NCI-H446 treated with DMSO at 0.1 percent for 48 hours (cell line): ENCODE data around the gene ZNF609.

Source experiments
- DNase-seq: peaks from one replicate; lab custom pipeline; 2025; lab: John Stamatoyannopoulos, UW

The ZNF609 gene

GRCh38 chr15:64536244-64536836, 76.0 kb downstream of the ZNF609 start:
- no peak for DNase-seq

GRCh38 chr15:64542091-64542490, 81.7 kb downstream of the ZNF609 start:
- no peak for DNase-seq

DNA sequence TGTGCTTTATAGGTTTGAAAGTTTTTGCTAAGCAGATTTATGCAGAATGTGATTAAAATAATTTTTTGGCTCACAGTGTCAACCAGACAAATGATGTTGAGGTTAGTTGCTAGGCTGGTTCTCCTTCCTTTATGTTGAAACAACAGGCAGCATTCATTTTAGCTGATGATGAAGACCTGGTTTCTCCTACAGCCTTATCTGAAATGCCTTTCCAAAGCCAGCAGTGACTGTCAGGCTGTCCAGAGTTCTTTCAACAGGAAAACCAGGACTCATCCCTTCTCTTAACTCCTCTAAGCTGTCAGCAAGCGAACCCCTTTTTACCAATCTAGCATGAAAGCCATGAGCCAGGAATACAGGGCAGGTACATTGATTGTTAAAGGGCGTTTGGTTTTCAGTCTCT, 84.1 kb downstream of the ZNF609 start:
- no peak for DNase-seq

- no peak for DNase-seq
These were observed 86.9 kb downstream of the ZNF609 start for GRCh38 chr15:64547275-64547674.

DNA sequence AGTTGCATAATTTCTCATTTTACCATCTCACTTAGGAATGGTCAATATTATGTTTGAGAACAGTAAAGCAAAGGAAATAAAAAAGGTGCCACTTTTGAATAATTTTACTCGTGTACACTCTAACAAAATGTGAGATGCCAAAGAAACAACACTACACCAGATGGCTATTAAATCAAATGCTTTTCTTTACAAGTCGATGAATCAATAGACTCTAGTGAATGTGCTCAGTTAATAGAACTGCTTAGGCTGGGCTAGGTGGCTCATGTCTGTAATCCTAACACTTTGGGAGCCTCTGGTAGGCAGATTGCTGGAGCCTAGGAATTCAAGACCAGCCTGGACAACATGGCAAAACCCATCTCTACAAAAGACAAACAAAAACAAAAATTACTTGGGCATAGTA, 87.9 kb downstream of the ZNF609 start:
- no peak for DNase-seq

DNA sequence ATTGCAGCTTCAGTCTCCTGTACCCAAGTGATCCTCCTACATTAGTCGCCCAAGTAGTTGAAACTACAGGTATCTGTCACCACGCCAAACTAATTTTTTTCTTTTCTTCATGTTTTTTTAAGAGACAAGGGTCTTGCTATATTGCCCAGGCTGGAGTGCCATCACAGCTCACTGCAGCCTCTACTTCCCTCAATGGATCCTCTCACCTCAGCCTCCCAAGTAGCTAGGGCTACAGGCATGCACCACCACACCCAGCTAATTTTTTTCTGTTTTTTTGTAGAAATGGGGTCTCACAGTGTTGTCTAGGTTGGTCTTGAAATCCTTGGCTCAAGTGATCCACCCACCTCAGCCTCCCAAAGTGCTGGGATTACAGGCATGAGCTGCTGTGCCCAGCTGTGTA, 89.5 kb downstream of the ZNF609 start:
- no peak for DNase-seq

DNA sequence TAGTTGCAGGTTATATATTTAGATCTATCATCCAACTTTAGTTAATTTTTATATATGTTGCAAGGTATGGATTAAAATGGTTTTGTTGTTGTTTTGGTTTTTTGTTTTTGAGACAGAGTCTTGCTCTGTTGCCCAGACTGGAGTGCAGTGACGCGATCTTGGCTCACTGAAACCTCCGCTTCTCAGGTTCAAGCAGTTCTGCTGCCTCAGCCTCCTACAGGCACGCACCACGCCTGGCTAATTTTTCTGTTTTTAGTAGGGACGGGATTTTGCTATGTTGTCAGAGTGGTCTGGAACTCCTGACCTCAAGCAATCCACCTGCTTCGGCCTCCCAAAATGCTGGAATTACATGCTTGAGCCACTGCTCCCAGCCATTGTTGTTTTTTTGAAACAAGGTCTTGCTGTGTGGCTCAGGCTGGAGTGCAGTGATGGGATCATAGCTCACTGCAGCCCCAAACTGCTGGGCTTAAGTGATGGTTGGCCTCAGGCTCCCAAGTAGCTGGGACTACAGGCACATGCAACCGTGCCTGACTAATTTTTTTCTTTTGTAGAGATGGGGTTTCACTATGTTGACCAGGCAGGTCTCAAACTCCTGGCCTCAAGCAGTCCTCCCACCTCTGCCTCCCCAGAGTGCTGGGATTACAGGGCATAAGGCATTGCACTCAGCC, 92.0 kb downstream of the ZNF609 start:
- DNase-seq, result no peak

GRCh38 chr15:64558460-64559179, 98.2 kb downstream of the ZNF609 start:
- DNase-seq, result no peak

DNA sequence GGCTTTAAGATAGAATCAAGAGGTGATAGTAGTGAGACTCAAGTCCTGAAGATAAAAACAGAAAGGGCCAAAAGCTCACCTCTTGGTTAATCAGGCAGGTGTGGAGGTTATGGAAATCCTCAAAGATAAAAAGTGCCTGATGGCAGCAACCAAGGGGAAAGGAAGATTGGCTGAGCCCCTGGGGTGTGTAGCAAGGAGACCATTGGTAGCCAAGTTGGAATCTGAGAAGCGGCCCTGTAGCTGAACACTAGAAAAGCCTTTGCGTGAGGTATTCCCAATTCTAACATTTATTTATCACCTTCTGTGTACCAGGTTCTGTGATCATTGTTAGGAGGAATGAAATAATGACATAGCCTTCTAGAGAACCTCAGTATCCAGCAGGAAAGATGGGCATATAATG, 98.9 kb downstream of the ZNF609 start:
- no peak for DNase-seq

DNA sequence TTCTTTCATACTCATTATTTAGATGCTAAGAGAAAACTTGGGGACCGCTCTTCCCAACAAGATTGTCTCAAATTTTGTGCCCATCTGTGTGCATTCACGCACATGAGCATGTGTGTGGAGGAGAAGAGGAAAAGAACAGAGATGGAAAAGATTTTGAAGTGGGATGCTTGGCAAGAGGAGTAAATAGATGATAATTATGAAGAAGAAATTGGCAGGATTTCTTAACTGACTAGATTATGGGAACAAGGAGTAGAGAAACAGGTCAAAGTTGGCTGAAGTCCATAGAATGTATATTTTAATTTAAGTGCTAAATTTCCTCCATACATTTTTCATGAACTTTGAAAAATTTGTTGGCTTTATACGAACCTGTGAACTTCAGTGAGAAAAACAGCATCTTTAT, 100.1 kb downstream of the ZNF609 start:
- DNase-seq, result no peak

- DNase-seq, result no peak
These were observed 100.6 kb downstream of the ZNF609 start for GRCh38 chr15:64560998-64561397.

DNA sequence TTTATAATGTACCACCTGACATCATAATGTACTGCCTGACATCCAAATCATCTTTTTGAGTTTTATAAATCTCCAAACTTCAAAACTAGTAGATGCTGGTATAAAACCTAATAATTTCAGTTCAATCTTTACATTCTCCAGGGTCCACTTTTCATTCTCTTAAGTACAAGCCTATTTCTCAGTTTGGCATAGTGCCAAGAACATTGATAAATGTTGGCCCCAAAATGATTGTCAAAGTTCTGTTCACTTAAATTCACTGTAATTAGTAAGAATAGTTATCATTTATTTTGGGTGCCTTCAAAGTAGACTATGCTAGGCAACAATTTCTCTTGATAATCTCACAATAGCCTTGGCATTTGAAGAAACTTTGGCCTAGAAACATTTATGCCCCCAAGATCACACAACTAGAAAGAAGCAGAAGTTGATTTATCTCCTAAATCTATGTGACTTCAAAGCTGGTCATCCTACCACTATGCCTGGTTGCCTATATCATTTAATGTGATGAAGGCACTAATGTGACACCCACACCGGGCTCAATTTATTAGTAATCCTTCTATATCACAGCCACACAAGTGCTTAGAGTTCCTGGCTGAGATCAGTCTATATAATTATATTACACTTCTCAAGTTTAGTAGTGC, 101.7 kb downstream of the ZNF609 start:
- no peak for DNase-seq

DNA sequence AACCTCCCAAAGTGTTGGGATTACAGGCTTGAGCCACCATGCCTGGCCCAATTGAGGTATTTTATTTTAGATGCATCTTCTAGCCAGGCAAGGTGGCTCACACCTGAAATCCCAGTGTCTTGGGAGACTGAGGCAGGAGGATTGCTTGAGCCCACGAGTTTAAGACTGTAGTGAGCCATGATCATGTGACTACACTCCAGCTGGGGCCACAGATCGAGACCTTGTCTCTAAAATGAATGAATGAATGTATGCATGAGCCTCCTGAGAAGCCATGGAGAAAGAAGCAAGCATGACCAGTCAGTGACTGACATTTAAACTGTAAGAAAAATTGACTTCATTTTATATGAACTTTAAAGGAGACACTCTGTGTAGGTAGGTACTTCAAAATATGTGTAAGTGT, 105.7 kb downstream of the ZNF609 start:
- no peak for DNase-seq

DNA sequence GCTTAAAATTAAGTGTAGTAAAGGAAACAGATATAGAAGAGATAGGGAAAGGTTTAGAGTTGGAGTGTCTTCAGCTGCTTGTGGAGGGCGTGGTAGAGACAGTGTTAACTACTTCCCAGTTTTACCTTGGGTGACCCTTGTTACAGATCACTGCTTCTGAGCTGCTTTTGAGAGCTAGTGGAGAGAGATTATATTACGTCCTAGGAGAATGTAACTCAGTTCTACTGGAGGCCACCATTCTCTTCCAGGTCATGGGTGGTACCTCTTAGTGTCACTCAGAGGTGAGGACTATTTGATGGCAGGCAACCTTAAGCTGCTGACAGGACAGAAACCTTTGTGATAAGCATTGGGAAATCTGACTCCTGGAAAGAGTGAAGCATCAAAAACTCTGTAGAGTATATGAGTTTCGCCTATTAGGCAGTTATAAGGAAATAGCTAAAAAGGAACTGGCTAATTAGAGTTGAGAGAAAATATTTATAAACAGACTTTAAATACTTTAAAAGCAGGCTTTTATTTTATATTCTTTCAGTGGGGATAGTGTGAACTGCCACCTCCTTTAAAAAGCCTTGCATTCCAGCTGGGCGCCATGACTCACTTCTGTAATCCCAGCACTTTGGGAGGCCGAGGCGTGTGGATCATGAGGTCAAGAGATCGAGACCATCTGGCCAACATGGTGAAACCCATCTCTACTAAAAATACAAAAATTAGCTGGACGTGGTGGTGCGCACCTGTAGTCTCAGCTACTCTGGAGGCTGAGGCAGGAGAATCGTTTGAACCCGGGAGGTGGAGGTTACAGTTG, 106.5 kb downstream of the ZNF609 start:
- no peak for DNase-seq

DNA sequence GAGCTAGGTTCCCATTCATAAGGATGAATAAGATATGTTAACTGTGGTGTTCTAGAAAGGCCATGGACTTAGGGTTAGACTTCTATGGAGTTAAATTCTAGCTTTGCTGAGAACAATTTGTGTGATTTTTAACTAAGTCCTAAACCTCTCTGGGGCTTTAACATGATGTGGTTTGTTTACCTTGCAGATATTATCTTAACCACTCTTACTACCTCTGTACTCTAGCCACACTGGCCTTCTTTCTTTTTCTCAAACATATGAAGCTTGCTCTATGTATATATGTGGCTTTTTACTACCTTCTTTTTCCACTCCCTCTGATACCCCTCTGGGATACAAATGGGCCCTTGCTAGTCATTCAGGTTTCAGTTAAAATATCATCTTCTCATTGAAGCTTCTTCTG, 108.4 kb downstream of the ZNF609 start:
- no peak for DNase-seq

GRCh38 chr15:64571857-64572291, 111.5 kb downstream of the ZNF609 start:
- no peak for DNase-seq

DNA sequence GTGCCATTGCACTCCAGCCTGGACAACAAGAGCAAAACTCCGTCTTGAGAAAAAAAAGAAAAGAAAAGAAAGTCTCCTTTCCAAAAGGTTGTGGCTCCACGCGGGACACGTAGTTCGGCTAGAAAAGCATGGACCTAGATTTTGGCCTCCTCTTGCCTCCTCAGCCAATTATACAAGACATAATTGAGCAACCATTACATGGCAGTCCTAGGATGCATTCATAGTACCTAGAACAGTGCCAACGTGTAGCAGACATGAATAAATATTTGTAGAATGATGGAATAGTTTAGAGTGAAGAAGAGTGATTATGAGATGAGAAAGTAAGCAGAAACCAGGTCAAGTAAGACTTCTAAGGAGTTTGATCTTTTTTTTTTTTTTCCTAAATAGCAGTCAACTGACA, 112.5 kb downstream of the ZNF609 start:
- DNase-seq, result no peak

DNA sequence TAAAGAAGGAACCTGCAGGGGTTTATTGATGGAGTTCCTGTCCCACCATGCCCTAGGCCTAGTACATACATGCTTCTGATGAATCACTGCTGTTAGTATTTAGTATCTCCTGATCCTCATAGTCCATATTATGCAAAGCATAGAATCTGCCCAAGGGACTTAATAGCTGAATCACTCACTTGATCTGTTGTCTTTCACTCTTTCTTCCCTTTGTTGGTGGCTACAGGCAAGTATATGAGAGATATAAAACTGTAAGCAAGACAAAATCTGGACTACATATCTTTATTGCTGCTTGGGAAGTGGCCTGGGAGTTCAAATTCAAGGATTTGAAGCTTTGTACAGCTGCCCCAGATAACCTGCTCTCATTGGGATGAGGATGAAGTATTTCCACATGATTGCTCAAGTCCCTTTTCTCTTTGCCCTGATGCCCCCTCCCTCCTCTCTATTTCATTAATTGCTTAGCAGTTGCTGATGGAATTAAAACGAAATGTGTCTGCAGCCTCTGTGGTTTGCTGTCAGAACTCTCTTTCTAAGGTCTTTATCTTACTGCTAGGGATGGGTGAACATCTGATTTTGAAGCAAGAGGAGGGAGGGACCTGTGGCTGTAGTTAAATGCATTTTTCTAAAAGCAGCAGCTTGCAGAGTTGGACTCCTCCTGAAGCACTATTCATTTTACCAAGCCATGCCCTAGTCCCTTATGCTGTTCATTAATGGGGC, 114.1 kb downstream of the ZNF609 start:
- no peak for DNase-seq

DNA sequence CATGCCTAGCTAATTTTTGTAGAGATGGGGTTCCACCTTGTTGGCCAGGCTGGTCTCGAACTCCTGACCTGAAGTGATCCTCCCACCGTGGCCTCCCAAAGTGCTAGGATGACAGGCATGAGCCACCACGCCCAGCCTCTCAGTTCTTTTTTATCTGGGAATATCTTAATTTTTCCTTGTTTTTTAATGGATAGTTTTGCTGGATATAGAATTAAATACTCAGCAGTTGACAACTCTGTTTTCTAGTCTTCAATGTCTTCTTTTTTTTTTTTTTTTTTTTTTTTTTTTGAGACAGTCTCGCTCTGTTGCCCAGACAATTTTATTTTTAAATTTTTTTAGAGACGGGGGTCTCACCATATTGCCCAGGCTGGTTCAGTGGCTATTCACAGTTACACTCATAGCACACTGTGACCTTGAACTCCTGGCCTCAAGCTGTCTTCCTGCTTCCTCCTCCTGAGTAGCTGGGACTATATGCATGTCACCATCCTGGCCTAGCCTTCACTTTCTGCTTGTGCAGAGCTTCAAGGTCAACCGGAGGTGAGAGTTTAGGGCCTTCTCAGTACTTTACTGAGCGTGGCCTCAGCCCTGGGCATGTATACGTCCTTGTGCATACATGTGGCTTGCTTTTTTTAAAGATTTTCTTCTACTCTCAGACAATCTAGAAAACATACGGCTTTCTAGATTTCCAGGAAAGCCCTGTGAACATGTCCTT, 120.5 kb downstream of the ZNF609 start:
- DNase-seq, result no peak

DNA sequence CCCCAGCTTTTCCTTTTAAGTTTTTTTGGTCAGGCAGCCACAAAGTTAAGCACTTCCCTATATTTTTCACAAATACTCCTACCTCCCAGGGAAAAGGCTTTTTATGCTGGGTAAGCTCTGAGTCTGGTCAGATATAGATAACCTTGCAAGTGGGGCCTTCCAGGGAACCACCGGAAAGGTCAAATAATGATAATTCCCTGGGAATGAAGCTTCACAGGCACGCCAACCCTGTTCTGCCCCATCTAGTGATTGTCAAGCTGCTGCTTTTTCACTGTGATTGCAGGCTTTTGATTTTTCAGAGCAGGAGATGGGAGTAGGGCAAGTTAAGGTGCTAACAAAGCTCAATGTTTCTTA, 121.0 kb downstream of the ZNF609 start:
- DNase-seq, result no peak

DNA sequence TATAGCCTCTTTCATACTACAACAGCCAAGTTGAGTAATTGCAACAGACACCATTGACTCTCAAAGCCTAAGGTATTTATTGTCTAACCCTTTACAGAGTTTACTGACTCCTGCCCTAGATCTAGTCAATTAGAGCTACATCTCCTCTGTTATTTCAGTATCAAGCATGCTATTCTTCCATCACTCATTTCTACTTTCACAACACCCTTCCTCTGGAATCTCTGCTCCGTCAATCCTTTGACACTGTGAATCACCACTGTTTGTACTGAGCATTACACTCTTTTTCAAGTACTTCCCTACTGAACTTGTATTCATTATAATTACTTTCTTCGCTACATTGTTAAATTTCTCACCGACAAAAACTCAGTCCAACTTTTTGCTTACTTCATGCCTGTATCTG, 121.8 kb downstream of the ZNF609 start:
- DNase-seq, result no peak
